Fibroblast of skin of right quadriceps (primary cell): ENCODE measurements around the gene SH2D4B.

Source experiments
- DNase-seq: peaks from one replicate; pipeline ENCODE4 v3.0.0-alpha.2; 2013

SH2D4B gene

GRCh38 chr10:80648106-80648505, 110.4 kb downstream of the SH2D4B start:
- DNase-seq = no peak

- no peak for DNase-seq
Measured at GRCh38 chr10:80649183-80649582, 111.5 kb downstream of the SH2D4B start.

- no peak for DNase-seq
Measured at GRCh38 chr10:80655898-80656297, 118.2 kb downstream of the SH2D4B start.

GRCh38 chr10:80658068-80658467, 120.4 kb downstream of the SH2D4B start:
- DNase-seq = no peak

GRCh38 chr10:80659289-80659688, 121.6 kb downstream of the SH2D4B start:
- no peak for DNase-seq

GRCh38 chr10:80660266-80660665, 122.6 kb downstream of the SH2D4B start:
- DNase-seq = no peak

- DNase-seq = no peak
Measured at GRCh38 chr10:80660736-80661135, 123.0 kb downstream of the SH2D4B start.

GRCh38 chr10:80661526-80661925, 123.8 kb downstream of the SH2D4B start:
- no peak for DNase-seq

- peak; percentile 81 for DNase-seq
Measured at GRCh38 chr10:80662429-80663261, 124.9 kb downstream of the SH2D4B start.

- peak; percentile 58 for DNase-seq
Measured at GRCh38 chr10:80664071-80664680, 126.5 kb downstream of the SH2D4B start.

- DNase-seq = no peak
Measured at GRCh38 chr10:80669485-80669884, 131.8 kb downstream of the SH2D4B start.

- no peak for DNase-seq
Measured at GRCh38 chr10:80670774-80671173, 133.1 kb downstream of the SH2D4B start.

- DNase-seq = no peak
Measured at GRCh38 chr10:80671847-80672246, 134.1 kb downstream of the SH2D4B start.

GRCh38 chr10:80672613-80673012, 134.9 kb downstream of the SH2D4B start:
- DNase-seq = no peak

- no peak for DNase-seq
Measured at GRCh38 chr10:80674809-80675208, 137.1 kb downstream of the SH2D4B start.

GRCh38 chr10:80681142-80681541, 143.4 kb downstream of the SH2D4B start:
- no peak for DNase-seq

GRCh38 chr10:80684259-80684658, 146.6 kb downstream of the SH2D4B start:
- peak; percentile 6 for DNase-seq

- DNase-seq = no peak
Measured at GRCh38 chr10:80685355-80685754, 147.7 kb downstream of the SH2D4B start.

GRCh38 chr10:80686734-80687475, 149.2 kb downstream of the SH2D4B start:
- no peak for DNase-seq

GRCh38 chr10:80687476-80687789, 149.7 kb downstream of the SH2D4B start:
- no peak for DNase-seq

- DNase-seq = no peak
Measured at GRCh38 chr10:80690434-80690833, 152.7 kb downstream of the SH2D4B start.

GRCh38 chr10:80691441-80691840, 153.7 kb downstream of the SH2D4B start:
- no peak for DNase-seq

- DNase-seq = no peak
Measured at GRCh38 chr10:80693565-80693964, 155.9 kb downstream of the SH2D4B start.

GRCh38 chr10:80694930-80695329, 157.2 kb downstream of the SH2D4B start:
- no peak for DNase-seq
